HepG2 (cell line): Measurements from ENCODE around the gene C1orf35. TPM values are rescaled to one million over a fixed set of nuclear protein-coding genes. Genes with fewer than 3 reads are reported as not detected.

Experiments used
- CHD4 ChIP-seq: fragments of 200-600 bp; sonication (generic); IDR thresholded peaks from 2 replicates; pipeline ENCODE4 v1.7.0; 2017; ENCODE audit warnings: mild to moderate bottlenecking, low read length, borderline replicate concordance
- CREB3 ChIP-seq: sonication (generic); formaldehyde crosslinking; IDR thresholded peaks from 2 replicates; pipeline ENCODE4 v1.5.0; 2020; ENCODE audit warnings: missing genetic modification reagents
- CREM ChIP-seq, 2 experiments: sonication (generic) in 1 of 2; formaldehyde crosslinking in 1 of 2; IDR thresholded peaks; 2 replicates each; pipeline versions ENCODE4 v1.4.0 to v1.6.1; 2016 to 2020; ENCODE audit warnings: antibody characterized with exemption in 1 of 2, mild to moderate bottlenecking in 1 of 2, missing genetic modification reagents in 1 of 2
- KMT2A ChIP-seq: sonication (generic); formaldehyde crosslinking; IDR thresholded peaks from 2 replicates; pipeline ENCODE4 v1.4.0; 2020; ENCODE audit warnings: missing genetic modification reagents
- NCOR1 ChIP-seq: fragments of 200-600 bp; sonication (generic); IDR thresholded peaks from 2 replicates; pipeline ENCODE4 v1.7.0; 2017; ENCODE audit warnings: antibody characterized with exemption, low read length, borderline replicate concordance
- ONECUT2 ChIP-seq: sonication (generic); formaldehyde crosslinking; IDR thresholded peaks from 2 replicates; pipeline ENCODE4 v1.4.0; 2020; ENCODE audit warnings: missing genetic modification reagents
- PATZ1 ChIP-seq: sonication (generic); formaldehyde crosslinking; IDR thresholded peaks from 2 replicates; pipeline ENCODE4 v1.4.0; 2020; ENCODE audit warnings: missing genetic modification reagents
- SMARCE1 ChIP-seq: fragments of 450-650 bp; IDR thresholded peaks from 2 replicates; pipeline ENCODE4 v1.6.1; 2017; ENCODE audit warnings: borderline replicate concordance
- SP4 ChIP-seq: sonication (generic); formaldehyde crosslinking; IDR thresholded peaks from 2 replicates; pipeline ENCODE4 v1.8.1; 2023; ENCODE audit warnings: mild to moderate bottlenecking, missing genetic modification reagents
- TCF12 ChIP-seq, 2 experiments: fragments of 450-650 bp in 1 of 2; sonication (generic) in 1 of 2; formaldehyde crosslinking in 1 of 2; IDR thresholded peaks; 2 replicates each; pipeline versions ENCODE4 v1.6.1 to v1.8.0; 2017 to 2022; ENCODE audit warnings: antibody characterized with exemption in 1 of 2, mild to moderate bottlenecking in 1 of 2, missing genetic modification reagents in 1 of 2, moderate library complexity in 1 of 2
- USF2 ChIP-seq, 2 experiments: sonication (generic) in 1 of 2; formaldehyde crosslinking in 1 of 2; IDR thresholded peaks; 2 replicates each; pipeline versions ENCODE4 v1.5.1 to v1.6.1; 2011 to 2020; ENCODE audit warnings: borderline replicate concordance in 1 of 2, low read depth in 1 of 2, low read length in 1 of 2, mild to moderate bottlenecking in 1 of 2, missing genetic modification reagents in 1 of 2, moderate library complexity in 1 of 2
- ZNF225 ChIP-seq: sonication (generic); formaldehyde crosslinking; IDR thresholded peaks from 2 replicates; pipeline ENCODE4 v1.4.0; 2020; ENCODE audit warnings: mild to moderate bottlenecking, missing genetic modification reagents
- ZNF362 ChIP-seq: sonication (generic); formaldehyde crosslinking; IDR thresholded peaks from 2 replicates; pipeline ENCODE4 v1.4.0; 2020; ENCODE audit warnings: missing genetic modification reagents, mild to moderate bottlenecking, borderline replicate concordance
- ZNF597 ChIP-seq: sonication (generic); formaldehyde crosslinking; IDR thresholded peaks from 2 replicates; pipeline ENCODE4 v1.5.0; 2020; ENCODE audit warnings: missing genetic modification reagents
- ZNF850 ChIP-seq: sonication (generic); formaldehyde crosslinking; conservative IDR thresholded peaks from 2 replicates; pipeline ENCODE4 v1.9.0; 2021; ENCODE audit warnings: mild to moderate bottlenecking, missing genetic modification reagents
- ZNF891 ChIP-seq: sonication (generic); formaldehyde crosslinking; IDR thresholded peaks from 2 replicates; pipeline ENCODE4 v1.5.0; 2020; ENCODE audit warnings: mild to moderate bottlenecking, missing genetic modification reagents
- polyA plus RNA-seq, 8 experiments: library from polyadenylated mRNA; depleted of rRNA in 3 of 8; stranded (reverse) in 7 of 8; unstranded in 1 of 8; fragments of >200 nt; fragmentation: Illumina TruSeq in 4 of 8; extraction: Trizol in 4 of 8; gene quantifications; 2 replicates each; pipeline versions ENCODE4 v1.2.1 to v1.2.3, GENCODE V29; 2011 to 2016; ENCODE audit warnings: low read depth in 4 of 8, missing spikeins in 1 of 8, mixed read lengths in 1 of 8; ENCODE audit not compliant: insufficient read depth in 1 of 8
- total RNA-seq, 5 experiments: library from RNA; depleted of rRNA; stranded (reverse); fragments of >200 nt; fragmentation: Illumina TruSeq; extraction: Trizol; gene quantifications; 2 replicates each; pipeline ENCODE4 v1.2.3, GENCODE V29; 2016; ENCODE audit warnings: low read depth in 1 of 5

Gene C1orf35
- total and polyA plus RNA-seq, 2 of the 13 experiments (the other 11 are each of a cell fraction or from before 2014, with no cell fraction given) = 8.1 to 19.3 TPM

- TF ChIP-seq PATZ1 (CRISPR knock-in tag) (peak; percentile 42; the same call in 1 of the 2 replicates), ZNF850 (CRISPR knock-in tag) (no peak), ZNF891 (CRISPR knock-in tag) (peak; percentile 76; the same call in 1 of the 2 replicates), CREB3 (CRISPR knock-in tag) (no peak; the same call in 1 of the 2 replicates), KMT2A (CRISPR knock-in tag) (0 out of 2 replicates have a peak, but pooled peaks have one; percentile 65), USF2 (IDR thresholded peaks at IDR 0.05; ENCODE audit: low read depth, low read length) (no peak), USF2 (CRISPR knock-in tag; IDR thresholded peaks at IDR 0.05; ENCODE audit: borderline replicate concordance) (no peak; the same call in 1 of the 2 replicates), ONECUT2 (CRISPR knock-in tag) (no peak), CREM (IDR thresholded peaks at IDR 0.05) (peak; percentile 88), CREM (CRISPR knock-in tag; IDR thresholded peaks at IDR 0.05) (peak; percentile 88), SP4 (CRISPR knock-in tag) (peak; percentile 98), ZNF597 (no peak), CHD4 (no peak), ZNF225 (CRISPR knock-in tag) (no peak; the same call in none of the 2 replicates), ZNF362 (no peak; the same call in 1 of the 2 replicates), TCF12 (IDR thresholded peaks at IDR 0.05) (no peak), TCF12 (CRISPR knock-in tag; IDR thresholded peaks at IDR 0.05) (0 out of 2 replicates have a peak, but pooled peaks have one; percentile 16), SMARCE1 (no peak), NCOR1 (no peak)
Observed at GRCh38 chr1:228102791-228103620, at the start of gene C1orf35 (continued).
